ENCODE measurements around the gene PDE11A. TPM values are rescaled to one million over a fixed set of nuclear protein-coding genes. Genes with fewer than 3 reads are reported as not detected.
"Not testable (repeated sequence)": the region's sequence is repeated elsewhere in the genome, so short reads cannot be mapped to it uniquely, and the experiment has no call there.

The PDE11A gene
- total RNA-seq, 1 donor from 2014 or later = 1.2 TPM

- H3K4me3 ChIP-seq (ENCODE audit: low read depth, low read length) = no peak overlapping the region
- DNase-seq (ENCODE audit: low read depth) = no peak
- TF ChIP-seq CTCF (conservative IDR thresholded peaks at IDR 0.05; ENCODE audit: low read depth, low read length) = no peak
Observed at GRCh38 chr2:177972123-177972522, 100.5 kb downstream of the PDE11A start.

- TF ChIP-seq CTCF (conservative IDR thresholded peaks at IDR 0.05; ENCODE audit: low read depth, low read length) = no peak
- DNase-seq (ENCODE audit: low read depth) = no peak
- H3K4me3 ChIP-seq (ENCODE audit: low read depth, low read length) = no peak overlapping the region
Observed at GRCh38 chr2:177970670-177971454, 101.7 kb downstream of the PDE11A start.

GRCh38 chr2:177964892-177965291, 107.7 kb downstream of the PDE11A start:
- no peak overlapping the region for H3K4me3 ChIP-seq (ENCODE audit: low read depth, low read length)
- DNase-seq (ENCODE audit: low read depth) = no peak
- no peak for TF ChIP-seq CTCF (conservative IDR thresholded peaks at IDR 0.05; ENCODE audit: low read depth, low read length)

- no peak for DNase-seq (ENCODE audit: low read depth)
- no peak overlapping the region for H3K4me3 ChIP-seq (ENCODE audit: low read depth, low read length)
- no peak for TF ChIP-seq CTCF (conservative IDR thresholded peaks at IDR 0.05; ENCODE audit: low read depth, low read length)
Observed at GRCh38 chr2:177952151-177952550, 120.4 kb downstream of the PDE11A start.

GRCh38 chr2:177947598-177947997, 125.0 kb downstream of the PDE11A start:
- not testable (repeated sequence) for H3K4me3 ChIP-seq (ENCODE audit: low read depth, low read length); DNase-seq (ENCODE audit: low read depth)

GRCh38 chr2:177944530-177944929, 128.0 kb downstream of the PDE11A start:
- DNase-seq (ENCODE audit: low read depth); H3K4me3 ChIP-seq (ENCODE audit: low read depth, low read length): not testable (repeated sequence)

- no peak for TF ChIP-seq CTCF (conservative IDR thresholded peaks at IDR 0.05; ENCODE audit: low read depth, low read length)
- no peak overlapping the region for H3K4me3 ChIP-seq (ENCODE audit: low read depth, low read length)
- DNase-seq (ENCODE audit: low read depth) = no peak
Observed at GRCh38 chr2:177942731-177943130, 129.8 kb downstream of the PDE11A start.

GRCh38 chr2:177939211-177939610, 133.4 kb downstream of the PDE11A start:
- no peak for DNase-seq (ENCODE audit: low read depth)
- TF ChIP-seq CTCF (conservative IDR thresholded peaks at IDR 0.05; ENCODE audit: low read depth, low read length) = no peak
- no peak overlapping the region for H3K4me3 ChIP-seq (ENCODE audit: low read depth, low read length)

All from epithelial cell of proximal tubule (primary cell).